Epidermal melanocyte (primary cell): ENCODE results near the gene MARCHF4.
"Not testable (repeated sequence)": the region's sequence is repeated elsewhere in the genome, so short reads cannot be mapped to it uniquely, and the experiment has no call there.

Experiments used
- DNase-seq: peaks from one replicate; pipeline ENCODE4 v3.0.0; 2011; ENCODE audit warnings: low spot score; ENCODE audit not compliant: insufficient read length

Gene MARCHF4

GRCh38 chr2:216392018-216392562 is 19.8 kb upstream of the MARCHF4 start:
- no peak for DNase-seq

- no peak for DNase-seq
These were observed 19.1 kb upstream of the MARCHF4 start for GRCh38 chr2:216391401-216391800.

GRCh38 chr2:216389570-216389969 is 17.3 kb upstream of the MARCHF4 start:
- DNase-seq, result no peak

- no peak for DNase-seq
These were observed 16.0 kb upstream of the MARCHF4 start for GRCh38 chr2:216388046-216388884.

- DNase-seq, result no peak
These were observed 15.0 kb upstream of the MARCHF4 start for GRCh38 chr2:216387262-216387661.

GRCh38 chr2:216385478-216385877 is 13.2 kb upstream of the MARCHF4 start:
- DNase-seq, result no peak

GRCh38 chr2:216384409-216384808 is 12.1 kb upstream of the MARCHF4 start:
- DNase-seq, result not testable (repeated sequence)

- no peak for DNase-seq
These were observed 7.7 kb upstream of the MARCHF4 start for GRCh38 chr2:216379977-216380376.

- no peak for DNase-seq
These were observed 3.0 kb upstream of the MARCHF4 start for GRCh38 chr2:216375286-216375685.

- no peak for DNase-seq
These were observed 1.6 kb upstream of the MARCHF4 start for GRCh38 chr2:216373896-216374295.

GRCh38 chr2:216372761-216373291 is 543 bp upstream of the MARCHF4 start:
- DNase-seq, result no peak

GRCh38 chr2:216370961-216371712 is 1.1 kb downstream of the MARCHF4 start:
- no peak for DNase-seq

GRCh38 chr2:216369821-216370220 is 2.5 kb downstream of the MARCHF4 start:
- DNase-seq, result no peak

- no peak for DNase-seq
These were observed 5.4 kb downstream of the MARCHF4 start for GRCh38 chr2:216366777-216367471.

- no peak for DNase-seq
These were observed 6.8 kb downstream of the MARCHF4 start for GRCh38 chr2:216365518-216365917.

- no peak for DNase-seq
These were observed 9.1 kb downstream of the MARCHF4 start for GRCh38 chr2:216363221-216363620.

GRCh38 chr2:216362730-216363129 is 9.6 kb downstream of the MARCHF4 start:
- no peak for DNase-seq

- DNase-seq, result no peak
These were observed 16.6 kb downstream of the MARCHF4 start for GRCh38 chr2:216355711-216356110.

- no peak for DNase-seq
These were observed 18.0 kb downstream of the MARCHF4 start for GRCh38 chr2:216354306-216354705.

GRCh38 chr2:216352653-216353270 is 19.5 kb downstream of the MARCHF4 start:
- DNase-seq, result no peak
